Ramos (cell line): ENCODE measurements around the gene WNT1.

ENCODE experiments used
- in situ Hi-C: fragments of 300-500 bp; cut with MboI; formaldehyde crosslinking; loops from one replicate; pipeline ENCODE4 v1.14.3; 2022; ENCODE audit warnings: low sequenced_read_pairs; ENCODE audit not compliant: unreplicated experiment

WNT1 gene

GRCh38 chr12:48979602-48980388 lies 1.7 kb downstream of the WNT1 start:
- in situ Hi-C loops = no loop called here

- in situ Hi-C loops = no loop called here
These were observed 2.3 kb downstream of the WNT1 start for GRCh38 chr12:48980389-48980952.

GRCh38 chr12:48980953-48981756 lies 3.0 kb downstream of the WNT1 start:
- in situ Hi-C loops = no loop called here

- in situ Hi-C loops = no loop called here
These were observed 3.6 kb downstream of the WNT1 start for GRCh38 chr12:48981757-48982157.

GRCh38 chr12:48982397-48983080 lies 4.4 kb downstream of the WNT1 start:
- in situ Hi-C loops = no loop called here

GRCh38 chr12:48985475-48985897 lies 7.4 kb downstream of the WNT1 start:
- in situ Hi-C loops = no loop called here

- in situ Hi-C loops = no loop called here
These were observed 7.8 kb downstream of the WNT1 start for GRCh38 chr12:48985901-48986300.

- in situ Hi-C loops = no loop called here
These were observed 8.7 kb downstream of the WNT1 start for GRCh38 chr12:48986720-48987291.

- in situ Hi-C loops = no loop called here
These were observed 10.0 kb downstream of the WNT1 start for GRCh38 chr12:48988030-48988649.

- in situ Hi-C loops = no loop called here
These were observed 12.4 kb downstream of the WNT1 start for GRCh38 chr12:48990552-48990951.

GRCh38 chr12:48991247-48992050 lies 13.3 kb downstream of the WNT1 start:
- in situ Hi-C loops = no loop called here

- in situ Hi-C loops = no loop called here
These were observed 15.7 kb downstream of the WNT1 start for GRCh38 chr12:48993787-48994186.

- in situ Hi-C loops = no loop called here
These were observed 16.3 kb downstream of the WNT1 start for GRCh38 chr12:48994224-48995085.

GRCh38 chr12:48995086-48995879 lies 17.2 kb downstream of the WNT1 start:
- in situ Hi-C loops = no loop called here

- in situ Hi-C loops = no loop called here
These were observed 18.9 kb downstream of the WNT1 start for GRCh38 chr12:48996794-48997718.

GRCh38 chr12:48997719-48998496 lies 19.8 kb downstream of the WNT1 start:
- in situ Hi-C loops = no loop called here
